ENCODE measurements around the gene MARCHF10.
A peak's percentile ranks its signal among the peaks of the same experiment; 100 is the strongest.
"Not testable (repeated sequence)": the region's sequence is repeated elsewhere in the genome, so short reads cannot be mapped to it uniquely, and the experiment has no call there.

MARCHF10 gene

DNA sequence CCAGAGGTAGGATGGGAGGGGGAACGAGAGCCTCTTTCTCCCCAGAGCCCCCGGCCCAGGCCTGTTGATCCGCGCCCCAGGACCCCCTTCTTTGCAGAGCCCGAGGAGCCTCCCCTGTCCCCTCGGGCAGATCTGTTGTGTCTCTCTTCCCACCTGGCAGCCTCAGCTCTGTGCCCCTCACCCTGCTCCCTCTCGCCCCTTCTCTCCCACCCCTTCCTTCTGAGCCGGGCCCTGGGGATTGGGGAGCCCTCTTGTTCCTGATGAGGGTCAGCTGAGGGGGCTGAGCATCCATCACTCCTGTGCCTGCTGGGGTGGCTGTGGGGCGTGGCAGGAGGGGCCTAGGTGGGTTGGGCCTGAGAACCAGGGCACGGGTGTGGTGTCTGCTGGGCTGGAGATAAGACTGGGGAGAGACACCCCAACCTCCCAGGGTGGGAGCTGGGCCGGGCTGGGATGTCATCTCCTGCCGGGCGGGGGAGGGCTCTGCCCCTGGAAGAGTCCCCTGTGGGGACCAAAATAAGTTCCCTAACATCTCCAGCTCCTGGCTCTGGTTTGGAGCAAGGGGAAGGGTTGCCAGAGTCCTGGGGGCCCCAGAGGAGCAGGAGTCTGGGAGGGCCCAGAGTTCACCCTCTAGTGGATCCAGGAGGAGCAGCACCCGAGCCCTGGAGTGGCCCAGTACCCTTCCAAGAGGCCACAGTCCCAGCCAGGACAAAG is 115.2 kb downstream of the MARCHF10 start:
- DNase-seq (ENCODE audit: low spot score) = no peak
- peak; percentile 46 for TF ChIP-seq CTCF (conservative IDR thresholded peaks at IDR 0.05; ENCODE audit: low read depth)
- POLR2A ChIA-PET (ENCODE audit: low non-redundant PET) = no interaction called here
- H3K27ac ChIP-seq = peak overlapping the region; percentile 27; the same call in 1 of the 2 replicates
- CTCF ChIA-PET = interaction anchor here (0.6 to 1.5 kb wide), 5 partner anchors 11 to 713 kb away, joined by 4 to 7 read pairs (median 6); no protein-coding TSS in a partner anchor

- H3K27ac ChIP-seq = no peak overlapping the region
- no peak for TF ChIP-seq CTCF (conservative IDR thresholded peaks at IDR 0.05; ENCODE audit: low read depth)
- CTCF ChIA-PET = interaction anchor here (0.6 to 0.9 kb wide), 3 partner anchors 20 to 266 kb away, joined by 4 to 6 read pairs (median 6); no protein-coding TSS in a partner anchor
- no peak for DNase-seq (ENCODE audit: low spot score)
- POLR2A ChIA-PET (ENCODE audit: low non-redundant PET) = no interaction called here
Measured at GRCh38 chr17:62692159-62692651, 115.9 kb downstream of the MARCHF10 start.

DNA sequence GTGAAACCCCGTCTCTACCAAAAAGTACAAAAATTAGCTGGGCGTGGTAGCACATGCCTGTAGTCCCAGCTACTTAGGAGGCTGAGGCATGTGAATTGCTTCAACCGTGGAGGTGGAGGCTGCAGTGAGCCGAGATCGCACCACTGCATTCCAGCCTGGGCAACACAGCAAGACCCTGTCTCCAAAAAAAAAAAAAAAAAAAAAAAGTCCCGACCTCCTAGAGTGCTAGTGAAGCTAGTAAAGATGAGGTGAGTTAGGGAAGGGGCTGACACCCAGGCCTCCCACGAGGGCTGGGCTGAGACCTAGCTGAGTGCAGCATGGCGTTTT is 116.6 kb downstream of the MARCHF10 start:
- CTCF ChIA-PET = interaction anchor here (0.9 kb wide), 1 partner anchor 19 kb away, joined by 6 read pairs; no protein-coding TSS in a partner anchor
- DNase-seq (ENCODE audit: low spot score); H3K27ac ChIP-seq; POLR2A ChIA-PET (ENCODE audit: low non-redundant PET): not testable (repeated sequence)

- no peak for TF ChIP-seq CTCF (conservative IDR thresholded peaks at IDR 0.05; ENCODE audit: low read depth)
- POLR2A ChIA-PET (ENCODE audit: low non-redundant PET) = no interaction called here
- 0 out of 2 replicates have a peak overlapping the region, but pooled peaks have one; percentile 0 for H3K27ac ChIP-seq
- CTCF ChIA-PET = no interaction called here
- DNase-seq (ENCODE audit: low spot score) = no peak
Measured at GRCh38 chr17:62690168-62690897, 117.8 kb downstream of the MARCHF10 start.

DNA sequence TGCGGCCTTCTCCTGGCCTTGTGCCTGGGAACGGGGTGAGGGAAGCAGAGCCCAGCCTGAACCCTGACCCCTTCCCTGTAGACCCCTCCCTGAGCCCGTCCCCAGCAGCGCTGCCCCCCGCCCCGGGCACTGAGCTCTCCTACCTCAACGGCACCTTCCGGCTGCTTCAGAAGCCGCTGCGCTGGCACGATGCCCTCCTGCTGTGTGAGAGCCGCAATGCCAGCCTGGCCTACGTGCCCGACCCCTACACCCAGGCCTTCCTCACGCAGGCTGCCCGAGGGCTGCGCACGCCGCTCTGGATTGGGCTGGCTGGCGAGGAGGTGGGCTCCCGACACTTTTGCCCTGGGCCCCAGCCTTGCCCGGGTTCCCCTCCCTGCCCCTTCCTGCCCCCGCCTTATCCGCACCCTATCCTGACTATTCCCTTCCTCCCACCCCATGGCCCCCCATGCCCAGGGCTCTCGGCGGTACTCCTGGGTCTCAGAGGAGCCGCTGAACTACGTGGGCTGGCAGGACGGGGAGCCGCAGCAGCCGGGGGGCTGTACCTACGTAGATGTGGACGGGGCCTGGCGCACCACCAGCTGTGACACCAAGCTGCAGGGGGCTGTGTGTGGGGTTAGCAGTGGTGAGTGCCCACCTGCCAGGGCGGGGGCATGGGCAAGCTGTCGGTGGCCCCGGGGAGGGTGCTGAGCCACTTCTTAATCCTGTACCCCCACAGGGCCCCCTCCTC is 118.5 kb downstream of the MARCHF10 start:
- H3K27ac ChIP-seq = 0 out of 2 replicates have a peak overlapping the region, but pooled peaks have one; percentile 0
- TF ChIP-seq CTCF (conservative IDR thresholded peaks at IDR 0.05; ENCODE audit: low read depth) = no peak
- ChIA-PET CTCF (no interaction called here), POLR2A (ENCODE audit: low non-redundant PET) (no interaction called here)
- DNase-seq (ENCODE audit: low spot score) = no peak

- POLR2A ChIA-PET (ENCODE audit: low non-redundant PET) = no interaction called here
- no peak for TF ChIP-seq CTCF (conservative IDR thresholded peaks at IDR 0.05; ENCODE audit: low read depth)
- DNase-seq (ENCODE audit: low spot score) = no peak
- no peak overlapping the region for H3K27ac ChIP-seq
- CTCF ChIA-PET = no interaction called here
Measured at GRCh38 chr17:62688398-62689160, 119.5 kb downstream of the MARCHF10 start.
